T-helper 1 cell (primary cell): ENCODE data around the gene SLC6A12.
A peak's percentile ranks its signal among the peaks of the same experiment; 100 is the strongest.

ENCODE experiments used
- DNase-seq, 5 donors: peaks; one replicate each; pipeline ENCODE4 v3.0.0-alpha.2; 2012 to 2020

The SLC6A12 gene

DNA sequence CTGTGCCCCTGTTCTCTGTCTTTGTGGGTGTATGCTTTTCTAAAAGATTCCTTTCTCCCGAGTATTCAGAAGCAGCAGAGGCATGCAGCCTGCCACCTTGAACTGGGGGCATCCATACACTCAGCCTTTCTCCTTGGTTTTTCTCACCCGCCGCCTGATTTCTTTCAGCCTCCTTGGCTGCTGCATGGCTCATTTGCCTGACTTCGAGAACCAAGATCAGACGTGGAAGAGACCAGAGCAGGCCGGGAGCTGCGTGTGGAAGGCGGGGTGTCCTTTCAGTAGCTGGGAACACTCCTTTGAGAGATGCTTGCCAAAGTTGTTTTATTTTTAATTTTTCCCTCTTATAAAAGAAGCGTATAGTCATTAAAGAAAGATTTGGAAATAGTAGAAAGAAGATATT is 53.1 kb downstream of the SLC6A12 start:
- no peak for DNase-seq

DNA sequence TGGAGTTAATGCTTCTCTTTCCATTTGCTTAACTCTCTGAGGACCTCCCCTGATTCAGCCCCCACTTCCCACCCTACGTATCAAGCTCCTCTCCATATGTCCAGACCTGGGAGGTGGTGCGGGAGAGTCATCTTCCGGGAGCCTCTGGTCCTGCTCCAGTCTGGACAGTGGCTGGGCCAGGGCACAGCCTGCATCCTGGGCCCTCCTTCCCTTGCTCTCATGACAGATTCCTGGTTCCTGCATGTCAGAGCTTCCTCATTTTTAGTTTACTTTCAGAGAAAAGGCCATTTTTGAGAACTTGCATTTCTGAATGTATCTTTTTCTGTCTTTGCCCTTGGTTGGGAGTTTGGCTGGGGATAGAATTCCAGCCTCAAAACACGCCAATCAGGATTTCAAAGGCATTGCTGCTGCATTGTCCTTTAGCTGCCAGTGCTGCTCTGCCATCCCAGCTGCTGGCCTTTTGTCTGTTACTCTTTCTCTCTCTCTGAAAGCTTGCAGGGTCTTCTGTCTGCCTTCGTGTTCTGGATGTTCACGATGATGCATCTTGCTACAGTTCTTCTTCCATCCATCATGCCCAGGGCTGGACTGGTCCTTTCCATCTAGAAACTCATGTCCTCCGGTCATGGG is 54.7 kb downstream of the SLC6A12 start:
- DNase-seq, result no peak

DNA sequence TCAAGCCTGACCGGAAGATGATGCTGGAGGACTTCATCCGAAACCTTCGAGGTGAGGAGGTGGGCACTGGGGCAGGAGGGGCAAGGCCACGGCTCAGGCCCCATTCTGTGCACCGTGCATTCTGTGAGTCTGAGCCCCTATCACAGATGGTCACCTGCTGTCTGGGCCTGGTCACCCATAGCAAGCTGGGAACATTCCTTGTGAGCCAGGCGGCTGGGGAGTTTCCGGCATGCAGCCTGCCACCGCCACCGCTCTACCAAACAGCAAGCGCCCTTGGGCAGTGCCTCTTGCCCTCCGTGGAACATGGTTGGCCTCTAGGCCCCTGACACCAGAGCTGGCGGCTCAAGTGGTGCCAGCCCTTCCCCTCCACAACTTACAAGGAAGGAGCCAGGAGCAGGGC is 56.3 kb downstream of the SLC6A12 start:
- DNase-seq, result no peak

DNA sequence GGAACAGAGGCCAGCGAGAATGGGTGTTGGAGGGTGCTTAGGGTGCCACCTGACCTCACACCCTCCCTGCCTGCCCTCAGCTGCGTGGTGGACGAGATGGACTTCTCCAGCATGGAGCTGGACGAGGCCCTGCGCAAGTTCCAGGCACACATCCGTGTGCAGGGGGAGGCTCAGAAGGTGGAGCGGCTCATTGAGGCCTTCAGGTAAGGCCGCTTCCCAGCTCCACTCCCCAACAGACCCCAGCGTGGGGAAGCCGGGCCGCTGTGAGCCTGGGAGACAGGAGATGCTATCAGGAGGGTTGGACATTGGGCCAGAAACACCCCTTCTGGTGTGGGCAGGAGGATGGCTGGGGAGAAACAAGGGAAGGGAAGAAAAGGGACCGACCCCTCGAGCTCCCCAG is 57.0 kb downstream of the SLC6A12 start:
- no peak for DNase-seq

DNA sequence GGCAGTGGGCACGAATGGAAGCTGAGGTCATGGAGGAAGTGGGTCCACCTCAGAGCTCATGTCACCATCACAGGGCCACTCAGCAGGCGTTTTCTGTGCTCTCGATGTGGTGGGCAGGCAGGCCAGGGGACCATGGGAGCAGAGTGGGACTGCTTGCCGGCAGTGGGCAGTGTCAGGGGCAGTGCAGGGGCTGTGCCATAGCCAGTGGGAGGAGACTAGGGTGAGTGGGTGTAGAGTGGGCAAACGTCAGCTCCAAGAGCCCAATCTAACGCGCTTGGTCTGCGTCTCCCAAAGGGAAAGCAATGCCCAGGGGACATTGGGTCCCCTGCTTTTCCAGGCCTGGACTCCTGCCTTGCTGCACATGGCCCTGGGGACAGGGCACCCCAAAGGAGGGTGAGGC is 58.3 kb downstream of the SLC6A12 start:
- no peak for DNase-seq

DNA sequence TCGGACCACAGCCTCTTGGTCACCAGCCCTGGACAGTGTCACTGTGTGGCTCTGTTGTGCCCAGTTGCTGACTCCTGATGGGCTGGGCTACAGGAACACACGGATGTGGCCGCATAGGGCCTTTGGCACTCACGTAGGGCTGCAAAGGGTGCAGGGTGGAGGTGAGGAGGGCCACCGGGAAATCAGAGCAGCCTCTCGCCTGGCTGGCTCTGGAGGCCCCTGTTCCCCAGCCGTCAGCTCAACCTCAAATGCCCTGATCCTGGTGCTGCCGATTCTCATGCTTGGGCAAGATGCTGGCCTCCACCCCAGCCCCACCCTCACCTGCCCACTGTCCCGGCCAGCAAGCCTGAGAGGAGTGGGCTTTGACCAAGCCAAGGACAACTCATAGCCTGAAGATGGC is 59.0 kb downstream of the SLC6A12 start:
- no peak for DNase-seq

DNA sequence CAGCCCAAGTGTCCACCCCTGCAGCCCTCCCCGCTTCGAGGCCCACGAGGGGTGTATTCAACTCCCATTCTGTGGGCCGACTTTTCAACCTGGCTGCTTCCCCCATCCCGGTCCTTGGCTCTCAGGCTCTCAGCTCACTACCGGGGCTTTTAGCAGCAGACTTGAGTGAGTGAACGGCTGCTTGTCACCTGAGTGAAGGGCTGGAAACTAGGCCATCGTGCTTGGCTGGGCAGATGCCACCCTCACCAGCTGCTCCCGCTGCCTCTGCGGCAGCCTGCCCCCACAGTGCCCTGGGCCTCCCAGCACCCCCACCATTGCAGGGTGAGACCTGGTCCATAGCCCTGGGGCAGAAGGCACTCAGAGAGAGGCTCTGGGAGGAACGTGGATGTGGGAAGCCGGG is 59.9 kb downstream of the SLC6A12 start:
- DNase-seq, result no peak

DNA sequence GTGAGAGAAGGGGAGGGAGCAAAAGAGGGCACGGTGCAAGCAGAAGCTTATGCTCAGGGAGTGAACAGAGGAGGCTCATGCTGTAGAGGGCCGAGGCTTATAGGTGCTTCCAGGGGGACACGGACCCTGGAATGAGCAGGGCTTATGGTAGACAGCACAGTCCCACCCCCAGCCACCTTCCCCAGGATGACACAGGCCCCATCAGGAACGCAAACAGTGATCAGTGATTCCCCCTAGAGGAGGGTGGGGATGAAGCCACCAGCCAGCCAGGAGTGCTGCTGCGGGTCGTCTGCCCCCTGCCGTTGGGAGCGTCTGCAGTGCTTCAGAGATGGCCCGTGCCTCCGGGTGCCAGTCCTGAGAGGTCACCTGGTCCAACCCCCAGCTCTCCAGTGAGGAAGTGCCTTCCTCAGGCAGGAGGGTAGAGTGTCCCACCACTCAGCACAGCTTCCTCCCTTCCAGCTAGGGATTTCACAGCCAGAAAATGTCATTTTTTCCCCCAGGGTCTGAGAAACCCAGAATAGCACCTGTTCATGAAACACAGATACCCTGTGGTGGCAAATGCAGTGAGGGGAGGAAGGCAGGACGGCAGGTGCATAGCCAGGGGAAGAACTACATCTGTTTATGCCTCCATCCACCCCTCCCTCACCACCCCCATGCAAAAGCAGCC is 60.7 kb downstream of the SLC6A12 start:
- DNase-seq, result peak in 3 of 5 donors; percentile 13 to 42 (median 19)

DNA sequence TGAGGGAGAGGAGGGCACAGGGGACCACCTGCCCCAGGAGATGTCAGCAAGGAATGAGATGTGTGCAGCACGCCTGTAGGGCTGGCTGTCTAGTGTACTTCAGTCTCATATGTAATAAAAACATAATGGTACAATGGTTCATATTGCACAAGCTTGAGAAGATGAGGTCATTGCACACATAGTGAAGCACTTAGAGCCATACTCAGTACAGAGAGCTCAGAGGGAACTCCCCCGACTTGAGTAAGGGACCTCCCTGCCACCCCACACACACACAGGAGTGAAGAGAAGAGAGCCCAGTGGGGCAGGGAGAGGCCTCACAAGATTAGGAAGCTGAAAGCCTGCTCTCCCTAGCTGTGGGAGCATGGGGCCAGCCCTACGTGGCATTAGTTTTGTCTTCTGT is 61.5 kb downstream of the SLC6A12 start:
- DNase-seq, result no peak

DNA sequence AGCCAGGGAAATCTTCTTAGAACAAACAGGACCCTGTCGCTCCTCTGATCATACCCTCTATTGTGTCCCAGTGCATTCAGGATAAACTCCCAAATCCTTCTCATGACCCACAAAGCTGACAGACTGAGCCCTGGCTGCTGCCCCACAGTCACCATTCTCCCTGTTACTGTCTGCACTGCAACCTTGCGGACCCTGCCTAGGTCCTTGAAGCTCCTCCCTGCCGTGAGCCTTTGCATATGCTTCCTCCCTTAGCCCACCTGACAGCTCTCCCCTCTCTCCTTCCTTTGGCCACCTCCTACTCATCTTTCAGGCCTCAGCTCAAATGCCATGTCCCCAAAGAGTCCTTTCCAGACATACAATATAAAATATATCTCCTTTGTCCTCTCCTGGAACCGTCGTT is 62.4 kb downstream of the SLC6A12 start:
- DNase-seq, result no peak

DNA sequence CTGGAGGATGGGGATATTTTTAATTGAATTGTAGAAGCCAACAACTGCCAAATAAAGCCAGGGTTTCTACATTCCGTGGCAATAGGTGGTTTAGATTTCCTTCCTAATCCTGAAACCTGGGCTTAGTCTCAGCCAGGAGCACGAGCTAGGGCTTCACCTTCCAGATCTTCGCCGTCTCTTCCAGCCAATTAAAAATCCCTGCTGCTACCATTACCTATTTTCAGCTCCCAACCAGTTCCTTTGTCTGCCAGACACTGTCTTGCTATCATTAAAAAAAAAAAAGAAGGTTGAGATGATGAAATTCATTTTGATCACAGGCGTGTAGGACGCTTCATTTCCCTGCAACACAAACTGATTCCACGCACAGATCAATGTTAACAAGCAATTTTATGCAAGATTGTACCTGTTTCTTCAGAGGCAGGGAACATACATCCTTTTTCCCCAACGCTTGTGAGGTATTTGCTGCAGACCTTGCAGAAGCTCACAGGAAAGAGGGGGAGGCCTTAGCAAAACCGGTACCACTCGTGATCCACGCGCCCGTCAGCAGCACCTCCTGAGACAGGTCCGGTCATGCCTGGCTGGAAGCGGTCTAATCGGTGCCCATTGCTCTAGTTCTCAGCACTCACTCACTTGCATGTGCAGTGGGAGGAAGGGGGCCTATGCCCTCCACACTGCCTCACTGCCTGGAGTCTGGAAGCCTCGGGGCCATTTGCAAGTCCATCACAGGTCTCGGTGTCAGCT is 65.1 kb downstream of the SLC6A12 start:
- no peak for DNase-seq

DNA sequence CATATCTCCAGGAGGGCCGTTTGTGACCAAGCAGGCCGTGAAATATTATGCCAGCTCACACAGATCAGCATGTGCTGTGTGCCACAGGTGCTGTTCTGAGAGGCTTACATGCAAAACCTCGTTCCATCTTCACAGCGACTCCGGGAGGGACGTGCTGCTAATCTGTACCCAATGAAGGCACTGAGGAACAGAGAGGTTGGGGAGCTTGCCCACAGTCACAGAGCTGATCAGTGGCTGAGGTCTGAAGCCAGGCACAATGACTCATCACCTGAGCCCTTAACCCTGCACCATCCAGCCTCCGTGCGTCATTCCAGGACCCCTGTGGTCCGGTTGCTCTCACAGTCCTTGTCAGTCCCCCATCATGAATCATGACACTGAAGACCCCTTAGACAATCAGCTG is 66.7 kb downstream of the SLC6A12 start:
- no peak for DNase-seq

DNA sequence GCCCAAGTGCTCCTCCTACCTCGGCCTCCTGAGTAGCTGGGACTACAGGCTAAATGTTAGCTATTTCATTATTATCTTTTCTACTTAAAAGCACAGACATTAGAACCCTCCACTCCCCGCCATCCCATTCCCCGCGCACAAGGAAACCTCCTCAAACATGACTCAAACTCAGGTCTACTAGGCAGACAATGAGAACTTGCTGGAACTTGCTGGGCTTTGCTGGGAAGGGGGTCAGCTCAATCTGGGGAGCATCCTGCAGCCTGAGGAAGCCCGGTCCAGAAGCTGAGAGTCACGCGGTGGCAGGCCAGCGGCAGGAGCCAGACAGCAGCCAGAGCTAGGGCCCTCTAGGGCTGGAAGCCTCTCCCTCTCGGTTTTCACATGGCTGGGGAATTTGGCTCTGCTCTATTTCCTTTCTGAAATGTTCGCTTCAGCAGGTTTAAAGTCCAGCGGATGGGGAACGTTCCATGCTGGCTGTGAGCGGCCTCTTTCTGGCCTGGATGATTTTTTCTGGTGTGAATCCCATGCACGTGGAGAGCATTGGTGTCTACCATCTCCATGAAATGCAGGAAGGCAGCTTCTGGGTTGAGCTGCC is 68.5 kb downstream of the SLC6A12 start:
- no peak for DNase-seq

DNA sequence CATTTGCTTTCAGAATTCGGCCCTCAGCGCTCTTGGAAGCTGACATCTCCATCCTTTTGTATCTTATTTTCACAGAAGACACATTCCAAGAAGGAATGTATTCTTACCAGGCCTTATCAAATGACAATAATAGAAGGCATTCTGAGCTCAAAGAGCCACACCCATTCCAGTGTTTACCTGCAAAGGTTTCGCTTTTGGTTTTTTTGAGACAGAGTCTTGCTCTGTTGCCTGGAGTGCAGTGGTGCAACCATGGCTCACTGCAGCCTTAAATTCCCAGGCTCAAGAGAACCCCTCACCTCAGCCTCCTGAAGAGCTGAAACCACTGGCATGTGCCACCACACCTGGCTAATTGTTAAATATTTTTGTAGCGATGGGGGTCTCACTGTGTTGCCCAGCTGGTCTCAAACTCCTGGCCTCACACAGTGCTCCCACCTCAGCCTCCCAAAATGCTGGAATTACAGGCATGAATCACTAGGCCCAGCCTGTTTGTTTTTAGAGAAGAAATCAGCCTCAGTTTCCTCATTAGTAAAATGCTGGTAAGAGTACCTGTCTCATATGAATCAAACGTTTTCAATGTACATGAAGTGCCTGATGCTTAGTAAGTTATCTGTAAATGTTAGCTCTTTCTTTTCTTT is 69.2 kb downstream of the SLC6A12 start:
- DNase-seq, result no peak

DNA sequence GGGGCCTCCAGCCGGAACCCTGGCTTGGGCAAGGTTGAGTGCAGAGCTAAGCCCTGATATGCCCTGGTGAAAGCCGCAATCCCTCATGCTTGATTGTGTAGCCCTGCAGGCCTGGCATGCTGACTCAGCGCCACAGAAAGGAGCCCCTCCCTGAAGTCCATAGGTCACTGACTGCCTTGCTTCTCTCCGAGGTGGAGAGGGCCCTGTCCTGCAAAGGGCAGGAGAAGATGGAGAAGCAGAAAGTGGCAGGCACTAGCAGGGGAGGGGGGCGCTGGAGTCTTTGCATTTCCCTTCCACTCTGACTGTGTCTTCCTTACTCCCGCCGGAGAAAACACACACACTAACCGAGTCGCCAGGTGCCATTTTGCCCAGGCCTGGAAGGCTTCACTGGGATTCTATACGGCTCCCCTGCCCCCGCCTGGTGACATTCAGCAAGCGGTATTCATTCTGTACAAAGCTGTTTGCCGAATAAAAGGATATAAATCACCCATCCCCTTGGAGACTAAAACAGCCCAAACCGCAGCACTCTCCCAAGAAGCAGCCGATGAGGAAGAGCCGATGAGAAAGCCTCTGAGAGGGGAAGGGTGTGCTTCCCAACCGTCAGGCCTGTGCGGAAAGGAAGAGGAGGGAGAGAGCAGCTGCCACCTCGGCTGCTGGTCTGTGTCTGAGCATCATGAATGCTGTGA is 69.8 kb downstream of the SLC6A12 start:
- DNase-seq, result no peak

DNA sequence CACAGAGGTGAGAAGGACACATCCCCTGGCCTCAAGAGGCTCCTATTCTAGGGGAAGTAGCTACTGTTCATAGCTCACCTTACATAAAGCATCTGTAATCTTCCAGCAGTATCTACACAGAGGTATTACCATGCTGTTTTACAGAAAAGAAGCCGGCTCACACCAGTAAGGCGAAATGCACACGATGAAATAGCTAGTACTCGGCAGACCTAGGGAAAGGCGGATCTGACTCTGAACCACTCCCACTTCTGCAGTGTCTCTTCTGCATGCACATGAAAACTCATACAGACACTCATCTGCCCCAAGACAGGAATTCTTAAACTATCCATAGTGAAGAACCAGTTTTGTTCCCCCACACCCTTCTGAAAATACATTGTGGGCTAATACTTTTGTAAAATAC is 73.8 kb downstream of the SLC6A12 start:
- no peak for DNase-seq
